ENCODE results near the gene VSIG2.

VSIG2 gene

GRCh38 chr11:124724979-124725718, 26.9 kb downstream of the VSIG2 start:
- no peak for DNase-seq (ENCODE audit: low read depth, low spot score)

DNA sequence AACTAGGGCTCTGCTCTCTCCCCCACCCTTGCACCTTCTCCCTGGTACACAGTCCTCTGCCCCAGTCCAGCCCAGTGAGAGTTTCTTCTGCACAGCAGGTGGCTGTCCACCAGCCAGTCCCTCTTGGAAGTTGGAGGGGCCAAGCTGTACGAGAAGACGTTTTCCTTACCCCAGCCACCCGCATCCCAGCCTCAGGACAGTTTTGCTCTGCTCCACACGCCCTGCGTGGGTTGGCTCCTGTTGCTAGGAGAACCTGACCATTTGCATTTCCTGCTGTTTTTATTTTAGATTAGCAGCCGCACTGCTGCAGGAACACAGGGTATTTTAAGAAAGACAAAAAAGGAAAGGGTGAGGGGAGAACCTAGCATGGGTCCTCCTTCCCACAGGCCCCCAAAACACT, 29.9 kb downstream of the VSIG2 start:
- no peak for DNase-seq (ENCODE audit: low read depth, low spot score)

DNA sequence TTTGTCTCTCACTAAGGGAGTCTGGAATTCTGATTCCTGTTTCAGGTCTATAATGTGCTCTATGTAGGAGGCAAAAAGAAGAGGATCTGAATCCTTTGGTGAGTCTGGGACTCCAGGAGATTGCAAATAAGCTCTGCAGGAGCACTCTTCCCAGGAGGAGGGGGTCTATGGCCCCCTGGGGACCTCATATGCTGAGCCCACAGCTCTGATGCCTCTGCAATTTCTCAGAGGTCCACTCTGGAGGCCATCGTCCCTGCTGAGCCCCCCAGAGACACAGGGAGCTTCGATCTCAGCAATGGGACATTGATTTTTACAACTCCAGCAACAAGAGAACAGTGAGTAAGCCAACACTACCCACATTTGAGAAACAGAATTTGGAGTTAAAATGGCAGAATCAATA, 32.5 kb downstream of the VSIG2 start:
- DNase-seq (ENCODE audit: low read depth, low spot score): no peak

DNA sequence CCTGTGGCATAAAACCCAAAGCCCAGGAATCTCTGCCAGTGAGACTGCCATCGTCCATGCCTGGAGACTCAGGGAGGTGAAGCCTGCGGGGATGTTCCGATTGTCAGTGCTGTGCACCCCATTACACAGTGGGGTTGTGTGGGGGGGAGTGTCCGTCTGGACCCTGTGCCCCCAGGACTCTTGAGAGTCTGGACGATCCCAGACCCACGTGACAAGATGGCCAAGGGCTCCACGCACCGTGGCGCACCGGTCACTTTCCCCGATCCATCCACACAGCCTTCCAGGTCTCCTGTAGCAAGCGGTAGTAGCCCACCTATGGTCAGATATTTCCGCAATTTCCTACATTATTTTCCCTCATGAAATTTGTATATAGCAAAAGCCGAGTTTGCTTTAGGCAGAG, 33.3 kb downstream of the VSIG2 start:
- DNase-seq (ENCODE audit: low read depth, low spot score): no peak

GRCh38 chr11:124717786-124718651, 34.0 kb downstream of the VSIG2 start:
- no peak for DNase-seq (ENCODE audit: low read depth, low spot score)

DNA sequence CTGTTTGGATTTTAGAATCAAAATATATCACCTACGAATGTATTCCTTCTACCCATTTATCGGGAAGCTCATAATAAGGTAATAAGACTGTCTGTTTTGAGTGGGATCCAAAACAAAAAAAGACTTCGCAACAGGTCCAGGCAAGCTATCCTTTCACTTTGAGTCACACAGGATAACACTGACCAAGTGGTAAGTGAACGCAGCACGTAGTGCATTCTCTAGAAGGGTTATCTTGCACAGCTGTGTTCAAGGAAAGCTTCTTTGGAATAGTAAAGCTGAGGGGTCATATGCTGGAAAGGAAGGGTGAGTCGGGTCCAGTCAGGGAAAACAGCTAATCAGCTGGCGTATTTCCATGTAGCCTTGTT, 34.7 kb downstream of the VSIG2 start:
- no peak for DNase-seq (ENCODE audit: low read depth, low spot score)

GRCh38 chr11:124716591-124716990, 35.5 kb downstream of the VSIG2 start:
- DNase-seq (ENCODE audit: low read depth, low spot score): no peak

DNA sequence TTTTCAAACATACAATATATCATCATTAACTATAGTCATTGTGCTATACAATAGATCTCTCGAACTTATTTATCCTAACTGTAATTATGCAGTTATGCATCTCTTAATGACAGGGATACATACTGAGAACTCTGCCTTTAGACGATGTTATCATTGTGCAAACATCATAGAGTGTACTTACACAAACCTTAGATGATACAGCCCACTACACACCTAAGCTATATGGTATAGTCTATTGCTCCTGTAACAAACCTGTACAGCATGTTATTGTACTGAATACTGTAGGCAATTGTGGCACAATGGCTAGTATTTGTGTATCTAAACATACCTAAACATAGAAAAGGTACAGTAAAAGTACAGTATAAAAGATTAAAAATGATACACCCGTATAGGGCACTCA, 39.7 kb downstream of the VSIG2 start:
- DNase-seq (ENCODE audit: low read depth, low spot score): no peak

- no peak for DNase-seq (ENCODE audit: low read depth, low spot score)
These were observed 44.2 kb downstream of the VSIG2 start for GRCh38 chr11:124707829-124708228.

GRCh38 chr11:124700028-124700427, 52.0 kb downstream of the VSIG2 start:
- no peak for DNase-seq (ENCODE audit: low read depth, low spot score)

DNA sequence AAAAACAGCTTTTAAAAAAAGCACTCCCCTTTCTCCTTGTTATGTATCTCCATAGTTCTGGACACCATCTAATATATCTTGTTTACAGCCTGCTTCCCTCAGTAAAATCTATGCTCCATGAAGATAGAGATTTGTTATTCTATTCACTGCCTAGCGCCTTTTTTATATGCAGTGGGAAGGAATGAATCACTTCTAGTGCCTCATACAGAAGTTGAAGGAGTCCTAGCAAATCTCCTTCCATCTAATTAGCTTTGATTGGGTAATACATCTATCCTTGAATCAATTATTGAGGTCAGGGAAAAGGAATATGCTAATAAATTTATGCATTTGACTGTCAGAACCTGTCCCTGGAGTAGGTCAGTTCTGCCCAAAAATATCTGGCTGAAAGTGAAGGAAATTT, 52.5 kb downstream of the VSIG2 start:
- DNase-seq (ENCODE audit: low read depth, low spot score): no peak
